ENCODE results near the gene HNRNPU. TPM values are rescaled to one million over a fixed set of nuclear protein-coding genes. Genes with fewer than 3 reads are reported as not detected.

Gene HNRNPU
- total RNA-seq, 1 experiment from 2014 or later = 746 TPM

GRCh38 chr1:244802041-244802440 is 62.3 kb downstream of the HNRNPU start:
- no TSS peak for BruUV-seq (replicated peaks)
- ChIA-PET CTCF (interaction anchor here (0.8 to 2.2 kb wide), 4 partner anchors 31 to 241 kb away, joined by 3 to 15 read pairs (median 4); partner anchors contain the start of gene COX20), POLR2A (ENCODE audit: low non-redundant PET) (no interaction called here)
- H3K4me3 ChIP-seq (ENCODE audit: low read depth, low read length, poor library complexity, severe bottlenecking) = no peak overlapping the region
- no peaks in the 10 kb centered on the region for H3K36me3 ChIP-seq (ENCODE audit: insufficient read depth, low read length, poor library complexity, severe bottlenecking)
- no peaks in the 10 kb centered on the region for H3K27me3 ChIP-seq (replicated peaks; ENCODE audit: insufficient read depth, low read depth, low read length, poor library complexity)
- H3K9me3 ChIP-seq (ENCODE audit: low read depth, low read length, poor library complexity, severe bottlenecking) = no peaks in the 10 kb centered on the region
- H3K27ac ChIP-seq (ENCODE audit: low read depth, low read length, poor library complexity, severe bottlenecking) = no peak overlapping the region
- TF ChIP-seq EZH2 (IDR thresholded peaks at IDR 0.05; ENCODE audit: borderline replicate concordance, low read depth, low read length, poor library complexity, severe bottlenecking) = no peak
- TF ChIP-seq CTCF (conservative IDR thresholded peaks at IDR 0.05; ENCODE audit: low read depth, low read length) = no peak
- no peak for DNase-seq (ENCODE audit: low spot score)
- intact Hi-C loops (cut with micrococcal nuclease; ENCODE audit: unreplicated experiment) = no loop called here
- H3K4me1 ChIP-seq (ENCODE audit: insufficient read depth, low read length, poor library complexity, severe bottlenecking) = no peaks in the 10 kb centered on the region

GRCh38 chr1:244801246-244801645 is 63.1 kb downstream of the HNRNPU start:
- peak; percentile 59 for DNase-seq (ENCODE audit: low spot score)
- ChIA-PET POLR2A (ENCODE audit: low non-redundant PET) (no interaction called here), CTCF (interaction anchor here (0.8 to 2.2 kb wide), 4 partner anchors 30 to 241 kb away, joined by 3 to 15 read pairs (median 4); partner anchors contain the start of gene COX20)
- no peak for TF ChIP-seq EZH2 (IDR thresholded peaks at IDR 0.05; ENCODE audit: borderline replicate concordance, low read depth, low read length, poor library complexity, severe bottlenecking)
- TF ChIP-seq CTCF (conservative IDR thresholded peaks at IDR 0.05; ENCODE audit: low read depth, low read length) = peak; percentile 79
- intact Hi-C loops (cut with micrococcal nuclease; ENCODE audit: unreplicated experiment) = loop anchor here (1.0 kb wide), 1 partner anchor 241 kb away; no protein-coding TSS in a partner anchor
- H3K4me1 ChIP-seq (ENCODE audit: insufficient read depth, low read length, poor library complexity, severe bottlenecking) = no peaks in the 10 kb centered on the region
- no TSS peak for BruUV-seq (replicated peaks)
- H3K9me3 ChIP-seq (ENCODE audit: low read depth, low read length, poor library complexity, severe bottlenecking) = no peaks in the 10 kb centered on the region
- no peak overlapping the region for H3K4me3 ChIP-seq (ENCODE audit: low read depth, low read length, poor library complexity, severe bottlenecking)
- H3K27ac ChIP-seq (ENCODE audit: low read depth, low read length, poor library complexity, severe bottlenecking) = no peak overlapping the region
- no peaks in the 10 kb centered on the region for H3K27me3 ChIP-seq (replicated peaks; ENCODE audit: insufficient read depth, low read depth, low read length, poor library complexity)
- no peaks in the 10 kb centered on the region for H3K36me3 ChIP-seq (ENCODE audit: insufficient read depth, low read length, poor library complexity, severe bottlenecking)

GRCh38 chr1:244800821-244801220 is 63.5 kb downstream of the HNRNPU start:
- Histone ChIP-seq H3K27ac (ENCODE audit: low read depth, low read length, poor library complexity, severe bottlenecking) (no peak overlapping the region), H3K4me3 (ENCODE audit: low read depth, low read length, poor library complexity, severe bottlenecking) (no peak overlapping the region), H3K36me3 (ENCODE audit: insufficient read depth, low read length, poor library complexity, severe bottlenecking) (no peaks in the 10 kb centered on the region), H3K9me3 (ENCODE audit: low read depth, low read length, poor library complexity, severe bottlenecking) (no peaks in the 10 kb centered on the region), H3K4me1 (ENCODE audit: insufficient read depth, low read length, poor library complexity, severe bottlenecking) (no peaks in the 10 kb centered on the region), H3K27me3 (replicated peaks; ENCODE audit: insufficient read depth, low read depth, low read length, poor library complexity) (no peaks in the 10 kb centered on the region)
- intact Hi-C loops (cut with micrococcal nuclease; ENCODE audit: unreplicated experiment) = loop anchor here (1.0 kb wide), 1 partner anchor 241 kb away; no protein-coding TSS in a partner anchor
- POLR2A ChIA-PET (ENCODE audit: low non-redundant PET) = no interaction called here
- CTCF ChIA-PET = interaction anchor here (1.0 to 1.3 kb wide), 2 partner anchors 30 to 197 kb away, joined by 3 to 4 read pairs; no protein-coding TSS in a partner anchor
- no TSS peak for BruUV-seq (replicated peaks)
- TF ChIP-seq EZH2 (IDR thresholded peaks at IDR 0.05; ENCODE audit: borderline replicate concordance, low read depth, low read length, poor library complexity, severe bottlenecking) = no peak
- no peak for TF ChIP-seq CTCF (conservative IDR thresholded peaks at IDR 0.05; ENCODE audit: low read depth, low read length)
- DNase-seq (ENCODE audit: low spot score) = no peak

Other genes with a start within 250 kb of the HNRNPU start
- 40.7 and 47.7 TPM in 2 replicates for gene DESI2, start 211.4 kb downstream of the HNRNPU start, total RNA-seq (2021)
- 48.0 and 59.0 TPM in 2 replicates for gene COX20, start 28.9 kb downstream of the HNRNPU start, total RNA-seq (2021)

All from A673 (cell line).